Astrocyte (in vitro differentiated cells and primary cell): Measurements from ENCODE around the gene RASSF3. TPM values are rescaled to one million over a fixed set of nuclear protein-coding genes. Genes with fewer than 3 reads are reported as not detected.

Source experiments
- DNase-seq: peaks from one replicate; pipeline ENCODE4 v3.0.0-alpha.2; 2010; ENCODE audit warnings: low read depth
- FAIRE-seq: peaks from 2 replicates; lab custom pipeline; 2011; peaks lifted over from hg19 to GRCh38; lab: Jason Lieb, UNC
- H2AFZ ChIP-seq: 2 replicates; pipeline ENCODE4 v1.6.0; 2012; ENCODE audit warnings: low read depth, low read length, inconsistent platforms
- H3K27ac ChIP-seq: 2 replicates; pipeline ENCODE4 v1.5.1; 2011; ENCODE audit warnings: low read depth, low read length, inconsistent platforms
- H3K27me3 ChIP-seq: 2 replicates; pipeline ENCODE4 v1.6.0; 2011; ENCODE audit warnings: low read length, inconsistent platforms; ENCODE audit not compliant: insufficient read depth
- H3K36me3 ChIP-seq: 2 replicates; pipeline ENCODE4 v1.5.1; 2011; ENCODE audit warnings: low read length, inconsistent platforms; ENCODE audit not compliant: insufficient read depth
- H3K4me1 ChIP-seq: 2 replicates; pipeline ENCODE4 v1.5.1; 2011; ENCODE audit warnings: low read length, inconsistent platforms; ENCODE audit not compliant: insufficient read depth
- H3K4me2 ChIP-seq: 2 replicates; pipeline ENCODE4 v1.6.0; 2012; ENCODE audit warnings: low read length, inconsistent platforms
- H3K4me3 ChIP-seq: 2 replicates; pipeline ENCODE4 v1.5.1; 2011; ENCODE audit warnings: low read depth, mild to moderate bottlenecking, low read length, inconsistent platforms; ENCODE audit not compliant: insufficient read depth
- H3K79me2 ChIP-seq: 2 replicates; pipeline ENCODE4 v1.6.0; 2012; ENCODE audit warnings: mild to moderate bottlenecking, low read length, inconsistent platforms; ENCODE audit not compliant: insufficient read depth
- H3K9ac ChIP-seq: 2 replicates; pipeline ENCODE4 v1.6.0; 2012; ENCODE audit warnings: mild to moderate bottlenecking, low read length, inconsistent platforms
- H3K9me3 ChIP-seq: 2 replicates; pipeline ENCODE4 v1.5.1; 2012; ENCODE audit warnings: low read depth, mild to moderate bottlenecking, low read length, inconsistent platforms; ENCODE audit not compliant: insufficient read depth
- H4K20me1 ChIP-seq: 2 replicates; pipeline ENCODE4 v1.6.0; 2012; ENCODE audit warnings: low read length, inconsistent platforms; ENCODE audit not compliant: insufficient read depth
- H3K27ac Mint-ChIP-seq: one replicate; pipeline ENCODE4 v1.8.0; 2021; ENCODE audit warnings: mild to moderate bottlenecking, mixed read lengths; ENCODE audit not compliant: unreplicated experiment
- H3K27me3 Mint-ChIP-seq: one replicate; pipeline ENCODE4 v1.8.0; 2021; ENCODE audit warnings: low read depth, mixed read lengths; ENCODE audit not compliant: unreplicated experiment
- H3K36me3 Mint-ChIP-seq: one replicate; pipeline ENCODE4 v1.8.0; 2021; ENCODE audit warnings: low read depth, mixed read lengths; ENCODE audit not compliant: unreplicated experiment
- H3K4me1 Mint-ChIP-seq: one replicate; pipeline ENCODE4 v1.8.0; 2021; ENCODE audit warnings: low read depth, mixed read lengths; ENCODE audit not compliant: unreplicated experiment
- H3K4me3 Mint-ChIP-seq: one replicate; pipeline ENCODE4 v1.8.0; 2021; ENCODE audit warnings: mild to moderate bottlenecking, moderate library complexity, mixed read lengths; ENCODE audit not compliant: unreplicated experiment
- H3K9me3 Mint-ChIP-seq: one replicate; pipeline ENCODE4 v1.8.0; 2021; ENCODE audit warnings: mild to moderate bottlenecking, mixed read lengths; ENCODE audit not compliant: unreplicated experiment
- EZH2 ChIP-seq: IDR thresholded peaks from 2 replicates; pipeline ENCODE4 v1.6.1; 2012; ENCODE audit warnings: mild to moderate bottlenecking, low read length, inconsistent platforms; ENCODE audit not compliant: insufficient read depth
- total RNA-seq: library from RNA; stranded (reverse); gene quantifications from 2 replicates; pipeline ENCODE4 v1.2.1, GENCODE V29; 2021
- TF ChIP-seq, protein P1 (sequence below): IDR thresholded peaks from 2 replicates; pipeline ENCODE4 v1.5.1; 2011; ENCODE audit warnings: low read depth, mild to moderate bottlenecking, inconsistent platforms, low read length, moderate library complexity; ENCODE audit not compliant: insufficient read depth

The RASSF3 gene
- total RNA-seq, 1 donor from 2014 or later, result 18.3 TPM

DNA sequence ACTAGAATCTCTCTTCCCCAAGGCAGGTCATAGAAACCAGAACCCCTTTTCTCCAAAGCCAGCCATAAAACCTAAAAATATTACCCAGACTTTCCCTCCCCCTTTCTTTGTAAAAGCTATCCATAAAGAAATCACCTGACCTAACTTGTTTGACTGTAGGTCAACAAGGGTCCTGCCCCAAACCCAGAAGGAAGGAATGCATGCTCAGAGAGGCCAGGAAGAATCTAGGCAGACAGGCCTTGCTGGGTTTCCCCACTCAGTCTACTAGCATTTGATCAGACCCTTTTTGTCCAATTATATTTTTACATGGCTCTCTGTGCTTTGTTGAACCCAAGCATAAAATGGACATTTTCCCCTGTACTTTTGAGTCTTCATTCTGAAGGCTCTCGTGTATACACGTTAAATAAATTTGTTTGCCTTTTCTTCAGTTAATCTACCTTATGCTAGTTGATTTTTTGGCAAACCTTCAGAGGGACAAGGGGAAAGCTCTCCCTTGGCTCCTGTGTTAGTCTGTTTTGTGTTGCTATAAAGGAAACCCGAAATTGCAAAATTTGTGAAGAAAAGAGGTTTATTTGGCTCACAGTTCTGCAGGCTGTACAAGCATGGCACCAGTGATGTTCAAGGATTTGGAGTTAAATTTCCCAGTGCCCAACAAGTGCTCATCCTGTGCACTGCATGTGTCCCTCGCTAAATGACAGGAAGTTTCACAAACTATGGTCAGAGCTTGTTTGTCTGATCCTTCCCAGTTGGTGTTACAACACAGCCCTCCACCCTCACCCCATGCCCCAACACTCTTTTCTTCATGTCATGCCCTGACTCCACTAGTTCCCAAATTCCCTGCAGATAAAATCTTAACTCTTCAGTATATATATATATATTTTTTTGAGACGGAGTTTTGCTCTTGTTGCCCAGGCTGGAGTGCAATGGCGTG is 14.2 kb upstream of the RASSF3 start:
- no peaks in the 10 kb centered on the region for H3K9me3 Mint-ChIP-seq
- H3K4me1 ChIP-seq, result no peaks in the 10 kb centered on the region
- H4K20me1 ChIP-seq, result no peaks in the 10 kb centered on the region

DNA sequence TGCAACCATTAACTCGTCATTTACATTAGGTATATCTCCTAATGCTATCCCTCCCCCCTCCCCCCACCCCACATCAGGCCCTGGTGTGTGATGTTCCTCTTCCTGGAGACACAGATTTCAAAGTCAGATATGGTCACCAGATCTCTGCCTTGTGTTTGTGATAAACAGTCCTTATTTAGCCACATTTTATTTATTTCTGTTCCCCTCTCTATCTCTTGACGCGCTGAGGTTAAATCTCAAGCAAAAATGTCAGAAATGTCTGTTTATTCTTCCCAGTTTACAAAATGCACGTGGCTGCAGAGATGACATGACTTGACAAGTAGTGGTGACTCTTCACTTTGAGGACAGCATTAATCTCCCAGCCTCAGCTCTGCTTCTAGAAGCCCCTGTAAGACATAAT is 11.5 kb upstream of the RASSF3 start:
- Histone ChIP-seq H4K20me1 (no peaks in the 10 kb centered on the region), H3K9ac (no peak overlapping the region), H3K27me3 (no peaks in the 10 kb centered on the region), H3K4me2 (no peak overlapping the region), H3K79me2 (no peaks in the 10 kb centered on the region), H3K4me1 (no peaks in the 10 kb centered on the region), H3K27ac (no peak overlapping the region), H2AFZ (no peak overlapping the region), H3K9me3 (no peaks in the 10 kb centered on the region), H3K36me3 (no peaks in the 10 kb centered on the region), H3K4me3 (no peak overlapping the region)
- Mint-ChIP-seq H3K27ac (no peak overlapping the region), H3K4me3 (no peak overlapping the region), H3K36me3 (no peaks in the 10 kb centered on the region), H3K4me1 (no peaks in the 10 kb centered on the region), H3K9me3 (no peaks in the 10 kb centered on the region), H3K27me3 (peaks cover 2% of the 10 kb centered on the region)
- DNase-seq, result no peak
- no peak for TF ChIP-seq EZH2
- TF ChIP-seq, protein P1, sequence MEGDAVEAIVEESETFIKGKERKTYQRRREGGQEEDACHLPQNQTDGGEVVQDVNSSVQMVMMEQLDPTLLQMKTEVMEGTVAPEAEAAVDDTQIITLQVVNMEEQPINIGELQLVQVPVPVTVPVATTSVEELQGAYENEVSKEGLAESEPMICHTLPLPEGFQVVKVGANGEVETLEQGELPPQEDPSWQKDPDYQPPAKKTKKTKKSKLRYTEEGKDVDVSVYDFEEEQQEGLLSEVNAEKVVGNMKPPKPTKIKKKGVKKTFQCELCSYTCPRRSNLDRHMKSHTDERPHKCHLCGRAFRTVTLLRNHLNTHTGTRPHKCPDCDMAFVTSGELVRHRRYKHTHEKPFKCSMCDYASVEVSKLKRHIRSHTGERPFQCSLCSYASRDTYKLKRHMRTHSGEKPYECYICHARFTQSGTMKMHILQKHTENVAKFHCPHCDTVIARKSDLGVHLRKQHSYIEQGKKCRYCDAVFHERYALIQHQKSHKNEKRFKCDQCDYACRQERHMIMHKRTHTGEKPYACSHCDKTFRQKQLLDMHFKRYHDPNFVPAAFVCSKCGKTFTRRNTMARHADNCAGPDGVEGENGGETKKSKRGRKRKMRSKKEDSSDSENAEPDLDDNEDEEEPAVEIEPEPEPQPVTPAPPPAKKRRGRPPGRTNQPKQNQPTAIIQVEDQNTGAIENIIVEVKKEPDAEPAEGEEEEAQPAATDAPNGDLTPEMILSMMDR, result no peak
- FAIRE-seq, result no peak

More for the DNA sequence above, 14.2 kb upstream of the RASSF3 start:
- DNase-seq, result no peak
- no peaks in the 10 kb centered on the region for H3K36me3 ChIP-seq
- FAIRE-seq, result no peak
- no peak overlapping the region for H3K4me3 Mint-ChIP-seq
- H3K27me3 ChIP-seq, result no peaks in the 10 kb centered on the region
- no peak overlapping the region for H3K9ac ChIP-seq
- H3K27me3 Mint-ChIP-seq, result peaks cover 2% of the 10 kb centered on the region
- no peaks in the 10 kb centered on the region for H3K4me1 Mint-ChIP-seq
- no peaks in the 10 kb centered on the region for H3K36me3 Mint-ChIP-seq
- H3K79me2 ChIP-seq, result no peaks in the 10 kb centered on the region
- H3K9me3 ChIP-seq, result no peaks in the 10 kb centered on the region
- H3K4me3 ChIP-seq, result no peak overlapping the region
- H3K27ac ChIP-seq, result no peak overlapping the region
- TF ChIP-seq, protein P1, result no peak
- TF ChIP-seq EZH2, result no peak
- no peak overlapping the region for H3K4me2 ChIP-seq
- no peak overlapping the region for H3K27ac Mint-ChIP-seq
- H2AFZ ChIP-seq, result no peak overlapping the region

DNA sequence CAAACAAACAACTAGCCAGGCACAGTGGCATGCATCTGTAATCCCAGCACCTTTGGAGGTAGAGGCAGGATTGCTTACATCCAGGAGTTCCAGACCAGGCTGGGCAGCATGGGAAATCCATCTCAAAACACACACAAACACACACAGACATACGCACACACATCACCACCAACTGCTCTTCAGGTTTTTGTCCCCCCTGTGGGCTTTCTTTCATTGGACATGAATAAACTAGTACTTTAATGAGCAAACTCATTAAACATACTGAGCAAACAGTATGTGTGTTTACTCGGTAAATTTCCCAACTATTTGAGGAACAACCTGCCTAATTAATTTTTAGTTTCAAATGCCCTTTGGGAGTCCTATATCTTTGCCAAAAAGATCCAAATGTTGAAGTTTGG is 10.1 kb upstream of the RASSF3 start:
- H3K36me3 ChIP-seq, result no peaks in the 10 kb centered on the region
- H4K20me1 ChIP-seq, result no peaks in the 10 kb centered on the region
- no peaks in the 10 kb centered on the region for H3K4me1 Mint-ChIP-seq
- peaks cover 4% of the 10 kb centered on the region for H3K27me3 Mint-ChIP-seq
- H3K4me2 ChIP-seq, result no peak overlapping the region
- H3K27ac Mint-ChIP-seq, result no peak overlapping the region
- H3K27me3 ChIP-seq, result no peaks in the 10 kb centered on the region
- no peak overlapping the region for H3K4me3 Mint-ChIP-seq
- H3K9ac ChIP-seq, result no peak overlapping the region
- H2AFZ ChIP-seq, result no peak overlapping the region
- no peaks in the 10 kb centered on the region for H3K9me3 ChIP-seq
- FAIRE-seq, result no peak
- no peak overlapping the region for H3K27ac ChIP-seq
- H3K79me2 ChIP-seq, result no peaks in the 10 kb centered on the region
- H3K4me1 ChIP-seq, result no peaks in the 10 kb centered on the region
- TF ChIP-seq EZH2, result no peak
- TF ChIP-seq, protein P1, result no peak
- no peak for DNase-seq
- no peaks in the 10 kb centered on the region for H3K36me3 Mint-ChIP-seq
- H3K9me3 Mint-ChIP-seq, result no peaks in the 10 kb centered on the region
- H3K4me3 ChIP-seq, result no peak overlapping the region
